Body of pancreas (tissue), 4 donors: ENCODE data around the gene ADIG. TPM values are rescaled to one million over a fixed set of nuclear protein-coding genes. Genes with fewer than 3 reads are reported as not detected.

Experiments used
- ATAC-seq: fragments of 150-250 bp; one replicate; pipeline ENCODE4 v1.9.1; 2016
- DNase-seq, 4 donors: peaks; one replicate each; pipeline ENCODE4 v3.0.0-alpha.2; 2019
- H3K27ac ChIP-seq, 4 donors: fragments of 200-600 bp; sonication (generic); 1 replicate in 3 of 4; 2 replicates in 1 of 4; pipeline versions ENCODE4 v1.5.1 to v1.6.1; 2016 to 2019; ENCODE audit warnings: mild to moderate bottlenecking in 1 of 4, mixed read lengths in 1 of 4, moderate library complexity in 1 of 4
- H3K27me3 ChIP-seq, 2 donors: fragments of 200-600 bp; sonication (generic); one replicate each; pipeline ENCODE4 v1.6.0; 2016; ENCODE audit warnings: mild to moderate bottlenecking in 1 of 2
- H3K36me3 ChIP-seq, 2 donors: fragments of 200-600 bp; sonication (generic); replicated peaks in 1 of 2; 2 replicates each; pipeline ENCODE4 v1.5.1; 2016; ENCODE audit warnings: low read depth in 2 of 2; ENCODE audit not compliant: insufficient read depth in 1 of 2
- H3K4me1 ChIP-seq: fragments of 200-600 bp; sonication (generic); one replicate; pipeline ENCODE4 v1.6.0; 2016
- H3K4me3 ChIP-seq, 2 donors: fragments of 200-600 bp; sonication (generic); 1 replicate in 1 of 2; 2 replicates in 1 of 2; pipeline ENCODE4 v1.5.1; 2016 to 2019
- H3K9me3 ChIP-seq, 3 donors: fragments of 200-600 bp; sonication (generic); 1 replicate in 2 of 3; 2 replicates in 1 of 3; pipeline ENCODE4 v1.5.1; 2016
- POLR2A ChIP-seq, 3 donors: fragments of 450-650 bp; IDR thresholded peaks; one replicate each; pipeline ENCODE4 v1.6.1; 2016; ENCODE audit warnings: antibody characterized with exemption in 3 of 3, mild to moderate bottlenecking in 2 of 3
- WGBS, 2 donors: methylation state at CpG; one replicate each; pipeline ENCODE4 v1.1.5; 2017; 5-methylcytosine and 5-hydroxymethylcytosine counted together
- intact Hi-C: fragments of 100-400 bp; cut with DNase I; formaldehyde crosslinking; loops from one replicate; pipeline ENCODE4 v1.15.1; 2023
- total RNA-seq, 2 donors: library from RNA; depleted of rRNA; stranded (reverse); fragments of >200 nt; gene quantifications; one replicate each; pipeline ENCODE4 v1.1.0, GENCODE V29; 2016
- TF ChIP-seq, protein P1 (sequence below), 7 experiments: fragments of 450-650 bp in 4 of 7; fragments of 200-600 bp in 3 of 7; sonication (generic) in 3 of 7; IDR thresholded peaks; one replicate each; pipeline ENCODE4 v1.5.1; 2016 to 2019; ENCODE audit warnings: antibody characterized with exemption in 7 of 7

The ADIG gene
- not detected for total RNA-seq

DNA sequence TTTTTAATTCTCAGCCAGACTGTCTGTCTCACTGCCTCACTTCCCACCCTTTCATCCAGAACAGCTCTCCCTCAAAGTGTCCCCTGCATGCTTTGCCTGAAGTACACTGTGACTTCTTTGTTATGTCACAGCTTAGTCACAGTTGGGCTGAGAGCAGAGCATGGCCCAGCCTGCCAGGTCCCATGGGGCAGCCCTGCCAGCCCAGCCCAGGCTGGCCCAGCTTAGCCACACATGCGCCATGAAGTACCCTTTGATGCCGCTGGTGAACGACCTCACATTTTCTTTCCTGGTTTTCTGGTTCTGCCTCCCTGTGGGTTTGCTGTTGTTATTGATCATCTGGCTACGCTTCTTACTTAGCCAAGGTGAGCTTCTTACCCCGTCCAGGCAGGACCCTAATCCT lies at the start of gene ADIG:
Gene ADIG (plus strand): TSS at position 185 of the 400 bp plus-strand sequence. CDS start 54 bp downstream, at position 239.
- Histone ChIP-seq H3K4me1 (no peaks in the 10 kb centered on the region), H3K27ac (peak within 1 kb of the TSS in 2 of 4 donors; percentile 21 to 34), H3K4me3 (no peak within 1 kb of the TSS), H3K36me3 (no peaks in the 10 kb centered on the region), H3K9me3 (no peaks in the 10 kb centered on the region), H3K27me3 (no peaks in the 10 kb centered on the region)
- WGBS, 2 donors, result 48 to 50% methylated on average over 5 of the region's 5 CpGs
- no peak for TF ChIP-seq POLR2A (IDR thresholded peaks at IDR 0.05)
- TF ChIP-seq, protein P1, sequence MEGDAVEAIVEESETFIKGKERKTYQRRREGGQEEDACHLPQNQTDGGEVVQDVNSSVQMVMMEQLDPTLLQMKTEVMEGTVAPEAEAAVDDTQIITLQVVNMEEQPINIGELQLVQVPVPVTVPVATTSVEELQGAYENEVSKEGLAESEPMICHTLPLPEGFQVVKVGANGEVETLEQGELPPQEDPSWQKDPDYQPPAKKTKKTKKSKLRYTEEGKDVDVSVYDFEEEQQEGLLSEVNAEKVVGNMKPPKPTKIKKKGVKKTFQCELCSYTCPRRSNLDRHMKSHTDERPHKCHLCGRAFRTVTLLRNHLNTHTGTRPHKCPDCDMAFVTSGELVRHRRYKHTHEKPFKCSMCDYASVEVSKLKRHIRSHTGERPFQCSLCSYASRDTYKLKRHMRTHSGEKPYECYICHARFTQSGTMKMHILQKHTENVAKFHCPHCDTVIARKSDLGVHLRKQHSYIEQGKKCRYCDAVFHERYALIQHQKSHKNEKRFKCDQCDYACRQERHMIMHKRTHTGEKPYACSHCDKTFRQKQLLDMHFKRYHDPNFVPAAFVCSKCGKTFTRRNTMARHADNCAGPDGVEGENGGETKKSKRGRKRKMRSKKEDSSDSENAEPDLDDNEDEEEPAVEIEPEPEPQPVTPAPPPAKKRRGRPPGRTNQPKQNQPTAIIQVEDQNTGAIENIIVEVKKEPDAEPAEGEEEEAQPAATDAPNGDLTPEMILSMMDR (IDR thresholded peaks at IDR 0.05), result peak in 1 of 7 experiments; percentile 6
- intact Hi-C loops, result no loop called here
- DNase-seq (peak; percentile 31 to 49 (median 39)), ATAC-seq (peak; percentile 82)

DNA sequence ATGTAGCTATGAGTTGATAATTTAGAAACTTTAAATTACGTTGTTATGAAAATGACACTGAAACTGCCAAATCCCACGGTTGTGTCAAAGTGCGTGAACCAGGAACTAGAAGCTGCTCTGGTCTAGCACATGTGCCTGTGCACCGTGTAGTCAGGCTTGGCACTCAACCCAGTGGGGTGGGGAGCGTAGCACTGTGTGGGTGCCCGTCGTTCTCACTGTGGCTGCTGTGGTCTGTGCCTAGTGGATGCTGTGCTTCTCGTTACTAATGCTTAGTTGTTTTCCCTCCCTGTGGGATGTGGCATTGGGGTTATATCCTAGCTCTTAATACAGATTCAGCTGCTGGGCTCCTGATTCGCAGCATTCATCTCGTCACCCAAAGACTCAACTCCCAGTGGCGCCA lies 46.2 kb upstream of the ADIG start:
- TF ChIP-seq, protein P1 (IDR thresholded peaks at IDR 0.05), result no peak
- TF ChIP-seq POLR2A (IDR thresholded peaks at IDR 0.05), result no peak
- no peak overlapping the region for H3K27ac ChIP-seq
- H3K27me3 ChIP-seq, result no peaks in the 10 kb centered on the region
- H3K9me3 ChIP-seq, result no peaks in the 10 kb centered on the region
- no peak overlapping the region for H3K4me3 ChIP-seq
- WGBS, 2 donors, result 93 to 94% methylated on average over 11 of the region's 11 CpGs
- intact Hi-C loops, result no loop called here
- DNase-seq (no peak), ATAC-seq (no peak)
- H3K4me1 ChIP-seq, result no peaks in the 10 kb centered on the region
- H3K36me3 ChIP-seq, result peaks cover 11 to 29% of the 10 kb centered on the region in 2 donors

DNA sequence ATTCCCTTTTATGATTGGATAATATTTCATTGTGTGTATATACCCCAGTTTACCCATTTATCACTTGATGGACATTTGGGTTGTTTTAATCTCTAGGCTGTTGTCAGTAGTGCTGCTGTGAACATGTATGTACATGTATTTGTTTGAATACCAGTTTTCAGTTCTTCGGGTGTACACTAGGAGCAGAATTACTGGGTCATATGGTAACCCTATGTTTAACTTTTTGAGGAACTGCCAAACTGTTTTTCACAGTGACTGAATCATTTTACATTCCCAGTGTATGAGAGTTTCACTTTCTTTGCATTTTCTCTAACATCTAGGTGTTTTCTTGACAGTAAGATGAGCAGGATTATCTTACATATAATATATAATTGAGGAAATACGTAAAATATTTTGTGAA lies 44.7 kb upstream of the ADIG start:
- WGBS, 2 donors, result 98% methylated on average over 2 of the region's 2 CpGs
- Histone ChIP-seq H3K9me3 (no peaks in the 10 kb centered on the region), H3K27ac (no peak overlapping the region), H3K4me1 (no peaks in the 10 kb centered on the region), H3K4me3 (no peak overlapping the region), H3K27me3 (no peaks in the 10 kb centered on the region), H3K36me3 (peaks cover 11 to 34% of the 10 kb centered on the region in 2 donors)
- intact Hi-C loops, result no loop called here
- no peak for DNase-seq
- no peak for TF ChIP-seq POLR2A (IDR thresholded peaks at IDR 0.05)
- TF ChIP-seq, protein P1 (IDR thresholded peaks at IDR 0.05), result no peak
- no peak for ATAC-seq

DNA sequence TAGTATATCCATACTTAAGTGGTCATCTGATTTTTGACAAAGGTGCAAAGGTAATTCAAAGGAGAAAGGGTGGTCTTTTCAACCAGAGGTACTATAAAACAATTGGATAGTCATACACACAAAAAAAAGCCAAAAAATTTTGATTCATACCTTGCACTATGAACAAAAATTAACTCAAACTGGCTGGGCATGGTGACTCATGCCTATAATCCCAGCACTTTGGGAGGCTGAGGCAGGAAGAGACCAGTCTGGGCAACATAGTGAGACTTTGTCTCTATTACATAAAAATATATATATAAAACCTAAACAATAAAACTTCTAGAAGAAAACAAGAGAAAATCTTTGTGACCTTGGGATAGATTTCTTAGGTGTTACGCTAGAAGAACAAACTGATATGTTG lies 43.8 kb upstream of the ADIG start:
- intact Hi-C loops, result no loop called here
- no peaks in the 10 kb centered on the region for H3K27me3 ChIP-seq
- TF ChIP-seq, protein P1 (IDR thresholded peaks at IDR 0.05), result no peak
- TF ChIP-seq POLR2A (IDR thresholded peaks at IDR 0.05), result no peak
- no peaks in the 10 kb centered on the region for H3K4me1 ChIP-seq
- DNase-seq (no peak), ATAC-seq (no peak)
- no peak overlapping the region for H3K27ac ChIP-seq
- peaks cover 11 to 32% of the 10 kb centered on the region in 2 donors for H3K36me3 ChIP-seq
- H3K9me3 ChIP-seq, result no peaks in the 10 kb centered on the region
- H3K4me3 ChIP-seq, result no peak overlapping the region
- 100% methylated on average over 1 of the region's 1 CpG for WGBS, 2 donors

DNA sequence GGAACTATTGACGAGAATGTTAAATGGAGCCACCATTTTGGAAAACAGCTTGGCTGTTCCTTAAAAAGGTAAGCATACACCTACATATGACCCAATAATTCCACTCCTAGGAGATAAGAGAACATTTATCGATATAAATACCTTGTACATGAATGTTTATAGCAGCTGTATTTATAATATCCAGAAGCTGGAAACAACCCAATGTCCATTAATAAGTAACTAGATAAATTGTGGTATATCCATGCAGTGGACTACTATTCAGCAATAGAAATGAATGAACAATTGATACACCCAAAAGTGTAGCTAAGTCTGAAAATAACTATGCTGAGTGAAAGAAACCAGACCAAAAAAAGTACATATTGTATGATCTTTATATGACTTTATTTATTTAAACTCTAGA lies 42.2 kb upstream of the ADIG start:
- 79 to 82% methylated on average over 2 of the region's 2 CpGs for WGBS, 2 donors
- H3K27me3 ChIP-seq, result no peaks in the 10 kb centered on the region
- intact Hi-C loops, result no loop called here
- H3K9me3 ChIP-seq, result no peaks in the 10 kb centered on the region
- no peaks in the 10 kb centered on the region for H3K4me1 ChIP-seq
- DNase-seq (no peak), ATAC-seq (no peak)
- peaks cover 11 to 29% of the 10 kb centered on the region in 2 donors for H3K36me3 ChIP-seq
- H3K27ac ChIP-seq, result no peak overlapping the region
- H3K4me3 ChIP-seq, result no peak overlapping the region
- no peak for TF ChIP-seq POLR2A (IDR thresholded peaks at IDR 0.05)
- TF ChIP-seq, protein P1 (IDR thresholded peaks at IDR 0.05), result no peak
